MM.1S (cell line): ENCODE results near the gene ARID5A.

Experiments used
- DNase-seq: peaks from one replicate; pipeline ENCODE4 v3.0.0-alpha.2; 2015
- H2AFZ ChIP-seq: fragments of 300-600 bp; sonication (generic); 2 replicates; pipeline ENCODE4 v1.6.0; 2016; ENCODE audit warnings: antibody characterized with exemption, low read length
- H3F3A ChIP-seq: fragments of 300-600 bp; sonication (generic); 2 replicates; pipeline ENCODE4 v1.6.1; 2016; ENCODE audit warnings: mild to moderate bottlenecking, antibody characterized with exemption, low read length, moderate library complexity, mixed read lengths; ENCODE audit not compliant: insufficient read depth
- H3K27ac ChIP-seq: fragments of 300-600 bp; sonication (generic); 2 replicates; pipeline ENCODE4 v1.5.1; 2016; ENCODE audit warnings: mild to moderate bottlenecking, low read length
- H3K27me3 ChIP-seq: fragments of 300-600 bp; sonication (generic); replicated peaks from 2 replicates; pipeline ENCODE4 v1.6.0; 2016; ENCODE audit warnings: low read length; ENCODE audit not compliant: insufficient read depth
- H3K36me3 ChIP-seq: fragments of 300-600 bp; sonication (generic); replicated peaks from 2 replicates; pipeline ENCODE4 v1.6.1; 2016; ENCODE audit warnings: mild to moderate bottlenecking, low read length, mixed read lengths; ENCODE audit not compliant: insufficient read depth
- H3K4me1 ChIP-seq: fragments of 300-600 bp; sonication (generic); 2 replicates; pipeline ENCODE4 v1.6.1; 2016; ENCODE audit warnings: low read length, mixed read lengths
- H3K4me2 ChIP-seq: fragments of 300-600 bp; sonication (generic); 2 replicates; pipeline ENCODE4 v1.6.0; 2016; ENCODE audit warnings: low read depth, low read length
- H3K4me3 ChIP-seq: fragments of 300-600 bp; sonication (generic); 2 replicates; pipeline ENCODE4 v1.5.1; 2016; ENCODE audit warnings: low read length, mixed read lengths
- H3K79me2 ChIP-seq: fragments of 300-600 bp; sonication (generic); 2 replicates; pipeline ENCODE4 v1.6.1; 2016; ENCODE audit warnings: mixed run types, low read length, mixed read lengths
- H3K9ac ChIP-seq: fragments of 300-600 bp; sonication (generic); 2 replicates; pipeline ENCODE4 v1.6.1; 2016; ENCODE audit warnings: low read length, mixed read lengths
- H3K9me2 ChIP-seq: fragments of 300-600 bp; sonication (generic); replicated peaks from 2 replicates; pipeline ENCODE4 v1.6.1; 2016; ENCODE audit warnings: mild to moderate bottlenecking, low read length, mixed read lengths; ENCODE audit not compliant: insufficient read depth
- H3K9me3 ChIP-seq: fragments of 300-600 bp; sonication (generic); replicated peaks from 2 replicates; pipeline ENCODE4 v1.6.1; 2016; ENCODE audit warnings: mild to moderate bottlenecking, low read length, mixed read lengths; ENCODE audit not compliant: insufficient read depth
- H4K20me1 ChIP-seq: fragments of 300-600 bp; sonication (generic); 2 replicates; pipeline ENCODE4 v1.6.1; 2016; ENCODE audit warnings: mild to moderate bottlenecking, low read length, moderate library complexity, mixed read lengths; ENCODE audit not compliant: insufficient read depth
- EZH2 ChIP-seq: fragments of 300-600 bp; sonication (generic); optimal IDR thresholded peaks from 2 replicates; pipeline ENCODE3; 2017; ENCODE audit warnings: low read depth, mild to moderate bottlenecking, antibody characterized with exemption, low read length, mixed read lengths
- EZH2phosphoT487 ChIP-seq: fragments of 300-600 bp; sonication (generic); IDR thresholded peaks from 2 replicates; pipeline ENCODE4 v1.6.1; 2018; ENCODE audit warnings: antibody characterized with exemption, low read length
- TF ChIP-seq, protein P1 (sequence below): fragments of 300-600 bp; sonication (generic); IDR thresholded peaks from 2 replicates; pipeline ENCODE4 v1.5.1; 2016; ENCODE audit warnings: antibody characterized with exemption, low read length, mixed read lengths

The ARID5A gene

GRCh38 chr2:96502891-96503636, 33.5 kb upstream of the ARID5A start:
- Histone ChIP-seq H3K4me1 (peaks cover 12% of the 10 kb centered on the region), H3K27ac (no peak overlapping the region), H3F3A (no peaks in the 10 kb centered on the region), H3K4me3 (no peak overlapping the region), H3K27me3 (no peaks in the 10 kb centered on the region), H3K9ac (no peak overlapping the region), H2AFZ (no peak overlapping the region), H3K79me2 (no peaks in the 10 kb centered on the region), H4K20me1 (no peaks in the 10 kb centered on the region), H3K4me2 (no peak overlapping the region), H3K9me2 (no peaks in the 10 kb centered on the region), H3K36me3 (no peaks in the 10 kb centered on the region), H3K9me3 (no peaks in the 10 kb centered on the region)
- DNase-seq = no peak
- TF ChIP-seq EZH2 (no peak), EZH2phosphoT487 (no peak)
- TF ChIP-seq, protein P1, sequence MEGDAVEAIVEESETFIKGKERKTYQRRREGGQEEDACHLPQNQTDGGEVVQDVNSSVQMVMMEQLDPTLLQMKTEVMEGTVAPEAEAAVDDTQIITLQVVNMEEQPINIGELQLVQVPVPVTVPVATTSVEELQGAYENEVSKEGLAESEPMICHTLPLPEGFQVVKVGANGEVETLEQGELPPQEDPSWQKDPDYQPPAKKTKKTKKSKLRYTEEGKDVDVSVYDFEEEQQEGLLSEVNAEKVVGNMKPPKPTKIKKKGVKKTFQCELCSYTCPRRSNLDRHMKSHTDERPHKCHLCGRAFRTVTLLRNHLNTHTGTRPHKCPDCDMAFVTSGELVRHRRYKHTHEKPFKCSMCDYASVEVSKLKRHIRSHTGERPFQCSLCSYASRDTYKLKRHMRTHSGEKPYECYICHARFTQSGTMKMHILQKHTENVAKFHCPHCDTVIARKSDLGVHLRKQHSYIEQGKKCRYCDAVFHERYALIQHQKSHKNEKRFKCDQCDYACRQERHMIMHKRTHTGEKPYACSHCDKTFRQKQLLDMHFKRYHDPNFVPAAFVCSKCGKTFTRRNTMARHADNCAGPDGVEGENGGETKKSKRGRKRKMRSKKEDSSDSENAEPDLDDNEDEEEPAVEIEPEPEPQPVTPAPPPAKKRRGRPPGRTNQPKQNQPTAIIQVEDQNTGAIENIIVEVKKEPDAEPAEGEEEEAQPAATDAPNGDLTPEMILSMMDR = no peak

DNA sequence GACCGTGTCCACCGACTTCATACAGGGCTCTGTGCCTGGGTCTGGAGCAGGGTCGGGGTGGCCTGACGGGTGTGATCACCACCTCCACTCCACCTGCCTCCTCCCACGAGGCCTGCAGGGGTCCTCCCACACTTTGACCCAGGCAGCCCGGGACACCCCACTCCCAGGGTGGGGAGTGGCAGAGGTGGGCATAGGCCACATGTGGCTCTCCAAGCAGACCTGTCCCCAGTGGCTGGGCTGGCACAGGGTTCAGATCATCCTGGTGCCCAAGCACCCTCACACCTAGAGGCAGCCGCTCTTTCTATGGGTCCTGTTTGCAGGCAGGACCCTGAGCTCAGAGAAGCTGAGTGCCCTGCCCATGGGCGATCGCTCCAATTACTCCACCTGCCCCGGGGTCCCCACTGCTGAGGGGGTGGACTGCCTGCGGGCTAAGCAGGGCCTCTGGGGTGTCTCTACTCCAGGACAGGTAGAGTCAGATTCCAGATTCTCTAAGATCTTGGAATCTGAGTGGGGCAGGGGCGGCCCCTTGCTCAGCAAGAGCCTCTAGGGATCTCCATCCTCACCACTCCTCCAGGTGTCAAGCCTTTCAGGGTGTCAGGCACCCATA, 32.8 kb upstream of the ARID5A start:
- Histone ChIP-seq H3K9ac (no peak overlapping the region), H3K4me1 (peaks cover 18% of the 10 kb centered on the region), H3K4me3 (no peak overlapping the region), H2AFZ (no peak overlapping the region), H3K79me2 (no peaks in the 10 kb centered on the region), H3F3A (no peaks in the 10 kb centered on the region), H3K27ac (no peak overlapping the region), H3K9me3 (no peaks in the 10 kb centered on the region), H4K20me1 (no peaks in the 10 kb centered on the region), H3K36me3 (no peaks in the 10 kb centered on the region), H3K4me2 (no peak overlapping the region), H3K9me2 (no peaks in the 10 kb centered on the region), H3K27me3 (no peaks in the 10 kb centered on the region)
- TF ChIP-seq EZH2phosphoT487 = no peak
- TF ChIP-seq EZH2 = no peak
- no peak for DNase-seq

DNA sequence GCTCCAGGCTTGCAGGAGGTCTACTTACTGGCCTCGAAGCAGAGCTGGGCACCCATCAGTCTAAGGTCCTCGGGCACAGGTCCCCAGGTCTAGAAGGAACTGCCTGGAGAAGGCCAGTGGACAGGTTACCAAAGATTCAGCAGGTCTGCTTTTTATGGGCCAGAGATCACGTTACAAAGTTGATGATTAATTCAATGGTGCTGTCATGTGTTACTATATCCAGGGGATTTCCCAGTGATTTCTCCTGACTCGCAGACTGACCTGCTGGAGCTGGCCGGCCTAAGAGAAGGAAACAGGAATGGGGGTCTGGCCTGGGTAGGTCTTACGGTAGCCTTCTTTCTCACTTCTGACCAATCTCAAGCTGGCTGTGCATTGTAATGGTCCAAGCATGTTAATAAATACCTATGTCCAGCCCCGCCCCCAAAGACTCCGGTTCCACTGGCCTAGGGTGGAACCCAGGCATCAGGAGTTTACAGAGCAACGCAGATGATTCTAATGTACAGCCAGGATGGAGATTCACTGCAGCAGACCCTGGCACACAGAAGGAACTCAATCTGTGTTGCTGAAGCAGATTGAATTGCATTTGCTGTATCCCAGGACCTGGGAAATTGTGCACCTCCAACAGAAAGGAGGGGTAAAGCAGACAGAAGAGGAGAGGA, 31.2 kb upstream of the ARID5A start, which contains the start of gene NEURL3:
TSS of gene NEURL3 (minus strand) at position 127 of the 659 bp plus-strand sequence. CDS start at position 56, 71 bp downstream.
- H3K9me2 ChIP-seq = no peaks in the 10 kb centered on the region
- H3K79me2 ChIP-seq = no peaks in the 10 kb centered on the region
- no peak within 1 kb of the TSS for H3K4me3 ChIP-seq
- H3K27me3 ChIP-seq = no peaks in the 10 kb centered on the region
- no peak within 1 kb of the TSS for H3K9ac ChIP-seq
- no peaks in the 10 kb centered on the region for H3K9me3 ChIP-seq
- no peaks in the 10 kb centered on the region for H4K20me1 ChIP-seq
- no peak for DNase-seq
- H3K27ac ChIP-seq = no peak within 1 kb of the TSS
- TF ChIP-seq EZH2phosphoT487 (no peak), EZH2 (no peak)
- TF ChIP-seq, protein P1 = no peak
- H3F3A ChIP-seq = no peaks in the 10 kb centered on the region
- H3K4me1 ChIP-seq = peaks cover 28% of the 10 kb centered on the region
- no peak within 1 kb of the TSS for H3K4me2 ChIP-seq
- H2AFZ ChIP-seq = no peak within 1 kb of the TSS
- H3K36me3 ChIP-seq = no peaks in the 10 kb centered on the region
